Occipital lobe (tissue), 2 donors: ENCODE measurements around the gene PHETA1. TPM values are rescaled to one million over a fixed set of nuclear protein-coding genes. Genes with fewer than 3 reads are reported as not detected.
A peak's percentile ranks its signal among the peaks of the same experiment; 100 is the strongest.

Experiments used
- DNase-seq: peaks from one replicate; lab custom pipeline; 2025; lab: John Stamatoyannopoulos, UW
- total RNA-seq: library from RNA; depleted of rRNA; stranded (reverse); fragments of >200 nt; gene quantifications from one replicate; pipeline ENCODE4 v1.2.3, GENCODE V29; 2014

PHETA1 gene, protein sequence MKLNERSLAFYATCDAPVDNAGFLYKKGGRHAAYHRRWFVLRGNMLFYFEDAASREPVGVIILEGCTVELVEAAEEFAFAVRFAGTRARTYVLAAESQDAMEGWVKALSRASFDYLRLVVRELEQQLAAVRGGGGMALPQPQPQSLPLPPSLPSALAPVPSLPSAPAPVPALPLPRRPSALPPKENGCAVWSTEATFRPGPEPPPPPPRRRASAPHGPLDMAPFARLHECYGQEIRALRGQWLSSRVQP
- 5.8 TPM for total RNA-seq

DNA sequence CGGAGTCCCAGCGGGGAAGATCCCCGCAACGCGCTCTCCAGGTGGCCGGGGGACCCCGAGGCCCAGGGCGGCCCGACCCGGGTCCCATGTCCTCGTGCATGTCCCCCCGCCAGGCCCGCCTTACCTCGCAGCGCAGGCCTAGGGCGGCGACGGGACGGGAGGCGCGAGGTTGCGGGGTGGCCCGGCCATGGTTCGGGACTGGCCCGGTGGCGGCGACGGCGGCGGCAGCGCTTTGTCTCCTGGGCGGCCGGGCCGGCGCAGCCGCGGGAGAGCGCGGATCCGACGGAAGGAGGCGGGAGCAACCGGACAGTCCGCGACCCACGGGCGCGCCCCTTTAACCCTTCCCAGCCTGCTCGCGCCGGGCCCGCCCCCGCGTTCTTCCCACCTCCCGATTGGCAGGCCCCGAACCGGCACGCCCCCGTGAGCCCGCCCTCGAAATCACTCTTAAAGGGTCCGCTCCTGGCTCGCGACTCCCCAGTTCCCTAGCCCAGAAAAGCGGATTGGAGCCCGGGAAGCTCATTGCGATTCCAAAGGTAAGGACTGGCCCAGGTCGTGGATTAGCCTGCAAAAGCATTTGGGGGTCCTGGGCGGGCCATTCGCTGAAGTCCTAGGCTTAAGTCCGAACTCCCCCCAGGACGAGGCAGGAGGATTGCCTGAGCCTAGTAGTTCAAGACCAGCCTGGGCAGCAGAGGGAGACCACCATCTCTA, at the start of gene PHETA1:
Gene PHETA1, minus strand, starts transcription at position 308 of the 708 bp plus-strand sequence. CDS start 5,668 bp downstream, outside the sequence.
- DNase-seq: peak; percentile 88

DNA sequence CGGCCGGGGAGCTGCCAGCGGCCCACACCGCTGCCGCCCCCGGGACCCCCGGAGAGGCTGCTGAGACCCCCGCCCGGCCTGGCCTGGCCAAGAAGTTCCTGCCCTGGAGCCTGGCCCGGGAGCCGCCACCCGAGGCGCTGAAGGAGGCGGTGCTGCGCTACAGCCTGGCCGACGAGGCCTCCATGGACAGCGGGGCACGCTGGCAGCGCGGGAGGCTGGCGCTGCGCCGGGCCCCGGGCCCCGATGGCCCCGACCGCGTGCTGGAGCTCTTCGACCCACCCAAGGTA, 49.6 kb upstream of the PHETA1 start:
- DNase-seq: no peak

DNA sequence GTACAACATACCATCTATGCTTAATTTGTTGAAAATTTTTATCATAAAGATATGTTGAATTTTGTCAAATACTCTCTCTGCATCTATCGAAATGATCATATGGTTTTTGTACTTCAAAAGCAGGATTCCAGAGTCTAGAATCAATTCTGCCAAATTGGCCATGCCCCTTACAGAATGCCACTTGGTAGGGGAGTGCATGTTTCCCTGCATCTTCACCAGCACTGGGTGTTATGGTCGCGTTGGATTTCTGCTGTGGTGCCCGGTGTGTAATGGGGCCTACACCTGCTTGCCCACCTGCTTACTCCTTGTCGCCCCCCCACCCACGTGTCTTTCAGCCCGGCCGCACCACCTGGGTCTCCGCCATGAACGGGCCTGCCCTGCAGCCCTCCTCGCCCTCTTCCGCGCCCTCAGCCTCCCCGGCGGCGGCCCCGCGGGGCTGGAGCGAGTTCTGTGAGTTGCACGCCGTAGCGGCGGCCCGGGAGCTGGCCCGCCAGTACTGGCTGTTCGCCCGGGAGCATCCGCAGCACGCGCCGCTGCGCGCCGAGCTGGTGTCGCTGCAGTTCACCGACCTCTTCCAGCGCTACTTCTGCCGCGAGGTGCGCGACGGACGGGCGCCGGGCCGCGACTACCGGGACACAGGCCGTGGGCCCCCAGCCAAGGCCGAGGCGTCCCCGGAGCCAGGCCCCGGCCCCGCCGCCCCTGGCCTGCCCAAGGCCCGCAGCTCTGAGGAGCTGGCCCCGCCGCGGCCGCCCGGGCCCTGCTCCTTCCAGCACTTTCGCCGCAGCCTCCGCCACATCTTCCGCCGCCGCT, 49.1 kb upstream of the PHETA1 start:
- no peak for DNase-seq

DNA sequence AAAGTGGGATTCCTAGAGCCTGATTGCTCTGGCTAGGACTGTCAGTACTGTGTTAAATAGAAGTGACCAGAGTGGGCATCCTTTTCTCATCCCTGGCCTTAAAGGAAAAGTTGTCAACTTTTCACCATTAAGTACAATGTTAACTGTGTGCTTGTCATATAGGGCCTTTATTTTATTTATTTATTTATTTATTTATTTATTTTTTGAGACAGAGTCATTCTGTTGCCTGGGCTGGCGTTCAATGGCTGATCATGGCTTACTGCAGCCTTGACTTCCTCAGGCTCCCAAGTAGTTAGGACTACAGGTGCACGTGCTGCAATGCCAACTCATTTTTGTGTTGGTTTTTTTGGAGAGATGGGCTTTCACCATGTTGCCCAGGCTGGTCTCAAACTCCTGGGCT, 48.4 kb upstream of the PHETA1 start:
- DNase-seq: no peak

DNA sequence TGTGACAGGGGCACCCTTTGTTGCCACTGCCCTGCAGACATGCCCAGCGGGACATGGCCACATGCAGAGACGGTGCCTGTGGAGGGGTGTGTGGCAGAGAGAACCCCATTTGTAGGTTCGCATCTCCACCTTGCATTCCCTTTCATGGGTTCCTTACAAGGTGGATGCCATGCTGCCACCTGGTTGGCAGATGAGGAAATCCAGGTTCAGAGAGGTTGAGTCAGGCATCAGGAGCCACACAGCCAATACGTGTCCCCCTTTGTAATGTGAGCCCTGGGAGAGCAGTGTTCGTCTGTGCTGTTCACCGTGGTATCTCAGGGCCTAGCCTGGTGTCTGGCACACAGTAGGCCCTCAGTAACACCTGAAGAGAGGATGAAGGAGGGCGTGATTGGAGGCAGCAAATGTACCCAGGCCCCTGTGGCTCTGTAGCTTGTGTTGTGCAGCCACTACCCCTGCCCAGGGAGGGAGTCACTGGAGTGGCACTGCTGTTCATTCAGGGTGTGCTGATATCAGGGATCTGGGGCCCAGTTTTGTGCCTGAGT, 45.9 kb upstream of the PHETA1 start:
- no peak for DNase-seq

DNA sequence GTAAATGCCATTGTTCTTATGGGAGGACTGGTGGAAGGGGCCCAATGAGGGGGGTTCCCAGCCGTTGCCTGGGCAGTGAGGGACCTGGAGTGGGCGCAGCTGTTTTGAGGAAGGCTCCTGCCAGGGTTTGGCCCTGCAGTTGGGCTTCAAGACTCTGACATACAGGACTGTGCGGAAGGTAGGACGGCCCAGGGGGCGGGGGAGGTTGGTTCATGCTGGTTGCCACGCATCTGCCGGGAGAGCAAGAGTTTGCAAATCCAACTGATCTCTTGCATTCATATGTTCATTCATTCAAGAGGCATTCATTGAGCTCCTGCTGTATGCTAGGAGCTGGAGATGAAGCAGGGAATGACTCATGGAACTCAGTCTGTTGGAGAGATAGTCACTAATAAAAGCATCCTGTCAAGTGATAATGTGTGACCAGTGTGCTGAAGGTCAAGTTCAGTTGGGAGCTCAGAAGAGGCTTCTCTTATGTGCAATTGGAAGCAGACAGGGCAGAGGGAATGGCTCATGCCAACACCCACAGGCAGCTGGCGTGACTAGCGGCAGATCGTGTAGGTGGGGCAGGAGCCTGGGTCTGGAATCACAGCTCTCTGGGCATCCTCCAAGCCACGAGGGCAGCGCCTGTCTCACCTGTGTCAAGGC, 44.7 kb upstream of the PHETA1 start:
- DNase-seq: no peak

DNA sequence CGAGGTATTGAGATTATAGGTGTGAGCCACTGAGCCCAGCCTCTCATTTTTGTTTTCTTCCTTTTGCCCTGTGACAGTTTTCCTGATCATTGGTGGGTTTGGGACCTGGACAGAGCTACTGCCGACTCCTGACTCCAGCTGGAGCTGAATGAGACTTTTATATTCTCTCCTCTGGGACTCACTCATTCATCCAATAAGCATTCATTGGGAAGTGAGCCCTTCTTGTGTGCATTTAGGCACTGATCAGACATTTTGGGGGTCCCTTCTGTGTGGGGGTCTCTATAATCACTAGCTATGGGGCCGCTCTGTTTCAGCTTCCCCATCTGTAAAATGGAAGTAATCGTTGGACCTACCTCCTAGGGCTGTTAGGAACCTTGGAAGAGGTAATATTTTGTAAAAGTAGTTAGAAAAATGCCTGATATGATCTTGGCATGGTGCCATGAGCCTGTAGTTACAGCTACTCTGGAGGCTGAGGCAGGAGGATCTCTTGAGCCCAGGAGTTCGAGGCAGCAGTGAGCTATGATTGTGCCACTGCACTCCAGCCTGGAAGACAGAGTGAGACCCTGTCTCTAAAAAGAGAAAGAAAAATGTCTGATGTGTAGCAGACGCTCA, 44.0 kb upstream of the PHETA1 start:
- DNase-seq: no peak

DNA sequence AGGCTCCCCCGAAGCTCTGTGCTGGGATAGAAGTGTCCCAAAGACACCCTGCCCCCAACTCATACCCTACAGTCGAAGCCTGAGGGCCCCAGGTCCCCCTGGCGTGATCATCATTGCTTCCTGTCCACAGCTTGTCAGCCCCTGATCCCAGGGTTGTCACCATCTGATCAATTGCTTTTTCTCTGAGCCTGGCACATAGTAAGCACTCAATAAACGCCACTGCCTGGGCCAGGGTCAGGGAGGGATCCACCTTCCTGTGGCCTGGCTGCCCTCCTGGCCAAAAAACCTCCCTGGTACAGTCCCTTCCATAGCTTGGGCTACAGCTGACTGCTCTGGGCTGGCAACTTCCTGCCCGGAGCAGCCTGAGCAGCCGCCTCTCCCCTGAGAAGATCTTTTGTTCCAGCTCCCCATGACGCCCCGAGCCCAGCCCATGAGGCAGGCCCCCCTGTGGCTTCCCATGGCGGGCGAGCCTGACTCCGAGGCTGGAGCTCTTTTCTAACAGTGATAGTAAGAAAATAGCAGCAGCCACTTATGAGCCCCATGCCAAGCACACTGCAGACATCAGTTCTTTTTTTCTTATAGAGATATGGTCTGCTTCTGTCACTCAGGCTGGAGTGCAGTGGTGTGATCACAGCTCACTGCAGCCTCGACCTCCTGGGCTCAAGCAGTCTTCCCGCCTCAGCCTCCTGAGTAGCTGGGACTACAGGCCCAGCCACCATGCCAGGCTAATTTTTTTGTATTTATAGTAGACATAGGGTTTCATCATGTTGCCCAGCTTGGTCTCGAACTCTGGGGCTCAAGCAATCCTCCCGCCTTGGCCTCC, 43.3 kb upstream of the PHETA1 start:
- no peak for DNase-seq

DNA sequence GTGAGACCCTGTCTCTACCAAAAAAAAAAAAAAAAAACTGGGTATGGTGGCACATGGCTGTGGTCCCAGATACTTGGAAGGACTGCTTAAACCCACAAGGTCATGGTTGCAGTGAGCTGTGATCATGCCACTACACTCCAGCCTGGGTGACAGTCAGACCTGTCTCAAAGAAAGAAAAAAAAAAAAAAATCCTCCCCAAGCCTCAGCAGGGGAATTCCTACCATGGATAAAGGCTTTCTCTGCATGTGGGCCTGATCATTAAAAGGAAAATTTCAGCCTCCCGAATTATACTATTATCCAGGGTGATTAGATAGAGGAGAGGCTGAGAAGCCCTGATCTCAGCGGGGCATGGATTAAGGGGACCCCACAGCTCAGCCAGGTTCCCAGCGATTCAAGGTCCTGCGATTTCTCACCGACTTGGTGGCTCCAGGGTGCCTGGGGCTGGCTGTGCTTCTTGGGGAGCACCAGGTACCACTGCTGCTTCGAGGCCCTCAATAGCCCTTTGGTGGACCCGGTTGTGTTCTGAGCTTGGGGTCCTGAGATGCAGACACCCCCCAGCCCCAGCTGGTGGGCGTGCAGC, 42.4 kb upstream of the PHETA1 start:
- no peak for DNase-seq

DNA sequence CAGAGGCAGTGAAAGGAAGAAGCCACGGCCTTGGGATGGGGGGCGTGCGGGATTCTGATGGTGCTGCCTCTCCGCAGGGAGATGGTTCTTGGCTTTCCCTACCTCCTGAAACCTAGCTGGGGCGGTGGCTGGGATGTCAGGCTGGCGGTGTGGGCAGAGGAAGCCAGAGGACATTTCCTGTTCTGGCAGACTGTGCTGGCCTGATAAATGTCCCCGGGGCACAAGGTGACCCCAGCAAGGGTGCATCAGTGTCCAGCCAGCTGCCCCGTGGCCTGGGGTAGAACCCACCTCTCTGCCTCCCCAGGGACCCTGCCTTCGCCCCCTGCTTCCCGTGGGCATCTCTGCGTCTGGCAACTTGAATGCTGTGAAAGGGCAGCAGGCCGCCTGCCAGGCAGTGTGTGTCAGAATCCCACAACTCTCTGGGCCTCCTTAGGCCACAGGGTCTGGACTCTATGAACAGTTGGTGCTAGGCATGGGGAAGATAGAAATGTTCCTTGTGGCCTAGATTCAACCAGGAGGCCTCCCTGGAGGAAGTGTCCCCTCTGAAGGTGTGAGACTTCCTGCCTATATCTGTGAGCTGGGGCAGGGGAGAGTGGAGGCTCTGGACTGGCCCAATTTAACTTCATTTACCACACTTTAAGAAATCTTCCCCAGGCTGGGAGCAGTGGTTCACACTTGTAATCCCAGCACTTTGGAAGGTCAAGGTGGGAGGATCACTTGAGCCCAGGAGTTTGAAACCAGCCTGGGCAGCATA, 41.7 kb upstream of the PHETA1 start:
- no peak for DNase-seq

DNA sequence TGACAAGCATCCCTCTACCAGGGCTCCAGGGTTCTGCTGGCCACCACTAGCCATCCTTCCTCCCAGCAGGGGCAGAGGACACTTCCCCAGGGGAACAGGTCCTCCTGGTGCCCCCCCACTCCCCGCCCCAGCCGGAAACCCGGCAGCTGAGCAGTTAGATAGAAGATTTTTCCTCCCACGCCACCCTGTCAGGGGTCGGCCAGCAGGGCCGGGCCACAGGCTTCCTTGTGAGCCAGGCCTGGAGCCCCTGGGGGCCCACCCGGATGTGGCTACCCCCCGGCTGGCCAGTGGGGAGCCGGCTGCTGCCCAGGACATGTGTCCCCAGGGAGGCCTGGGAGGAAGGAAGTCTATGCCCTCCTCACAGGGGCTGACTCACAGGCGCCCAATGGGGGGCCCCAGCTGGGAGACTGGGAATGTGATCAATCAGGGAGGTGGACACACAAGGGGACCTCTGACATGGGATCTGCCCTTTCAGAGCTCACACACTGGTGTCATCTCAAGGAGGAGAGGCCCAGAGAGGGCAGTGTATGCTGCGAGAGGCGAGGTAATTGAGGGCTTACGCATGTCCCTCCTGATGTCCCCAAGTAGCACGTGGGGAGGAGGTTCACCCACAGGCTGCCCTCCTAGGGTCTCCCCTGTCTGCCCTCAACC, 41.0 kb upstream of the PHETA1 start:
- no peak for DNase-seq

DNA sequence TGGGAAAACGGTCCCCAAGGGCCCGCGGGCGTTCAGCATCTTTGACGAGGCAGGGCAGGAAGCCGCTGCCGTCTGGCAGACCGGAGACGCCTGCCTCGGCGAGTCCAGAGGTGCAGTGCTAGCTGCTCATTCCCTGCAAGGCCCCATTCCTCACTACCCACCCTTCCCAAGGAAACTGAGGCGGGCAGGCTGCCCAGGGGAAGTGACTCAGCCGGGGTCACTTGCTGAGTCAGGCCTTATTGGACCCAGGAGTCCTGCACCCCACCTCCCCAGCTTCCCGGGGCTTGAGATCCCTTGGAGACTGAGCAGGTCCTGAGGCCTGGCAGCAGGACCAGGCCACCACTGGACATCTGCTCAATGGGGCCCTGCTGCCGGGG, 40.5 kb upstream of the PHETA1 start:
- DNase-seq: no peak

DNA sequence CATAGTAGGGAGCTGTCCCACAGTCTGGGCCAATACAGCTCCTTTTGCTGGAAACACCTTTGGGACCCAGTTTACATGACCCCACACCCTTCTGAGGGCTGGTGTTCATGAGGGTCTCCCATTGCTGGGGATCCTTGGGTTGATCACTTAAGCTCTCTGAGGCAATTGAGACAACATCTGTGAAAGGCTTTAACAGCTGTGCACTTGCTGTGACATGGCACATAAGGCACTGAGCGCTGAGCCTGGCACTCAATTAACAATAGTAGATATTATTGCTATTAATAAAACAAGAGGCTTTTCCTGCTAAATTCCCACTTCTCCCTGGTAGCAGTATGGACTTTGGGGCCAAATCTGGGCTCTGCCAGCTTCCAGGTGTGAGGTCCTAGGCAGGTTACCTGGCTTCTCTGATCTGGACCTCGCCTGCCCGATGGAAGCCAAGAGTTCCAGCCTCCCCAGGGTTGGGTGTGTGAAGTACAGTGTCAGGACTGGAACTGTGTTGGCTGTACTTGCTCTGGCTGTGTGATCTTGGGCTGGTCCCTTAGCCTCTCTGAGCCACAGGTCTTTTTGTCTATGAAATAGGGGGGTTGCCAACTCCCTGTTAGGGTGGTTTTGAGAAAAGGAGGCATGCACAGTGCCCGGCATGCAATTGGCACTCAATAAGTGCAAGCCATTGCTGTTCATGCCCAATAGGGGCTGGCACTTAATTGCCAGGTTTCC, 39.9 kb upstream of the PHETA1 start:
- DNase-seq: no peak

DNA sequence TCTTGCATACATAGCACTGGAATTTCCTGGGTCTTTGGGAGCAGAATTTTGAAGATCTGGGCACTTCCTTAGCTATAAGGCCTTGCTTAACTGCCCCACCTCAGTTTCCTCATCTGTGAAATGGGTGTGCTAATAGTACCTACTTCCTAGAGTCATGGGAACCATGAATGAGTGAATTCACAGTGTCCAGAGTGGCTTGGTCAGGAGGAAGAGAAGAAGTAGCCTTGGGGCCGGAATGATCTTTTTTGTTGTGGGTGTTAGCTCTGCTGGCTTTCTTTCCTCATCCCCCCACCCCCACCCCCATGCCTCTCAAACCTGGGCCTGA, 39.2 kb upstream of the PHETA1 start:
- DNase-seq: no peak

DNA sequence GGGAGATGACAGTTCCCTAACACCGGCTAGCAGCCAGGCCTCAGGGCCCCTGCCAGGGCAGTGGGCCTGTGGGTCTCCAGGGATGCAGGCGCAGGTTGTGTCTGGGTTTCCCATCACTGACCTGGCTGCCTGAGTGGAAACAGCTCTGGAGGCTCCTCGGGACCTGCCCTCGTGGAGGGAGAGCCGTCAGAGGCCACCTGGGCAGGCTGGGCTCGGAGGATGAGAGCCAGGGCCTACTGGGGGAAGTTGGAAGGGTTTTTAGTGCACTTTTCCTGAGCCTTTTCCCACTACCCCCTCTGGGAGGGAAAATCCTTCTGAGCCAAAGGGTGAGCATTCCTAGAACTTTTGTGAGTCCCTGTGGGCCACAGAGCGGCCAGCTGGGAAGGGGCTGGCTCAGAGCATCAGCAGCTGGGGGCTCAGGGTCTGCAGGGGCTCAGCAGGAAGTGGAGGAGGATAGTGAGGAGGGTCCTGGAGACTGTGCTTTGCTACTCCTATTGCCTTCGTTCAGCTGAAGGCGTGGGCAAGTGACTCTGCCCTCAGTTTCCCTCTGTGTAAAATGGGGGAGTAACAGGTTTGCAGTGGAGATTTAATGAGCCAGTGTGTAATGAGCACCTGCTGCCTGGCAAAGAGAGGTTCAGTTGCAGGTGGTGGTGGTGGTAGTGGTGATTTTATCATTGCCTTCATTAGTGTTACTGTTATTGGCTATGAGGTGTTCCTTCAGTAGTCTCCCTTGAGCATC, 38.7 kb upstream of the PHETA1 start:
- DNase-seq: no peak

DNA sequence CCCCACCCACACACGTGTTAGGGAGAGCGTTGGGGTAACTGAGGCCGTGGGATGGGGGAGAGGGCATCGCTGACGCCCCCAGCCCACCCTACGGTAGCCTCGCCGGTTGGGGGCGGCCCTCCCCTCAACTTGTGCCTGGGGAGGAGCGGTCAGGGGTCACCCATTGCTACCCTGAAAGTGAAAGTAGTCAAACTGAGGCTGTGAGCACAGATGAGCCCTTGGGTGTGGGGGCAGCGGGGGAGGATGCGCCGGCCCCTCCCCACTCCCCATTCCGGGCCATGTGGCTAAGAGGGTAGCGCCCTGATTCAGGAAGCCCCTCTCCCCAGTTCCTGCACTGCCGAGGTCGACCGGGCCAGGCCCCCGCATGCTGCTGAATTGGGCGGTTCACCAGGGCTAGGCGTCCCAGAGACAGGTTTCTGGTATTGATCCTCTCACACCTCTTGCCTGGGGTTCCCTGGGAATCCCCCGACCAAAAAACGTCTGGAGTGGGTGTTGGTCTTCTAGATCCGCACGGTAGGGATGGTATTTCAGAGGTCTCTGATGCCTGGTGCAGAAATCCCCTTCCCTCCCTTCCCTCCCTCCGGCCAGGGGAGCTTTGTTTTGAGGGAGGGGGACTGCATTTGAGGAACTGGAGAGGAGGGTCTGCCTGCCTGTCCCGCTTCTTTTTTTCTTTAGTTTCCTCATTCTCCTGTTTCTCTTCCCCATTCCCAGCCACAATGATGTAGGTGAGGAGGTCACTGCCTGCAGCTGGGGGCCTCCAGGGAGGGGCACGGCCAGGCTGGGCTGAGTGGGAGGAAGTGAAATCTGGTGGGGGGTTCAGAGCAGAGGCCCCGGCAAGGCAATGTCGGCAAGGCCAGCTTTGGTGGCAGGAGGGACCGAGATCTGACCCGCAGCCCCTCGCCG, 37.8 kb upstream of the PHETA1 start:
- DNase-seq: no peak
